Putamen (tissue), 1 donor: ENCODE data around the gene CENPX.

ENCODE experiments used
- DNase-seq: peaks from one replicate; pipeline ENCODE4 v3.0.0-alpha.2; 2016; ENCODE audit warnings: low spot score

The CENPX gene

DNA sequence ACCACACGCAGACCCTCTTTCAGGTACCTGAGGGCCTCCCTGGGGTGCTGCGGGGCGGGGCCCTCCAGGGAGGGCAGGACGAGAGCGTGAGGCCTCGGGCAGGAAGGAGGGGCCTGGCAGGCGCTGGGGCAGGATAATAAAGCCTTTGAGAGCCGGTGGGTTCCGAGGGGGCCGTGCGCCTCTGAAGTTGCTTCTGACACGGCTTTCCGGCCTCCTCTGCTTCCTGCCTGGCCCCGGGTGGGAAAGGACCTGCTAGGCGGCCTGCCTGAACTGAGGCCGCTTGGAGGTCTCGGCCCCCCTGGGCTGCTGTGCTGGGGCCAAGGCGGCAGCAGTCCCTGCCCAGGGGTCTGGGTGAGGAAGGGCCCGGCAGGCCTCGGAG lies 10.4 kb downstream of the CENPX start:
- DNase-seq = no peak

DNA sequence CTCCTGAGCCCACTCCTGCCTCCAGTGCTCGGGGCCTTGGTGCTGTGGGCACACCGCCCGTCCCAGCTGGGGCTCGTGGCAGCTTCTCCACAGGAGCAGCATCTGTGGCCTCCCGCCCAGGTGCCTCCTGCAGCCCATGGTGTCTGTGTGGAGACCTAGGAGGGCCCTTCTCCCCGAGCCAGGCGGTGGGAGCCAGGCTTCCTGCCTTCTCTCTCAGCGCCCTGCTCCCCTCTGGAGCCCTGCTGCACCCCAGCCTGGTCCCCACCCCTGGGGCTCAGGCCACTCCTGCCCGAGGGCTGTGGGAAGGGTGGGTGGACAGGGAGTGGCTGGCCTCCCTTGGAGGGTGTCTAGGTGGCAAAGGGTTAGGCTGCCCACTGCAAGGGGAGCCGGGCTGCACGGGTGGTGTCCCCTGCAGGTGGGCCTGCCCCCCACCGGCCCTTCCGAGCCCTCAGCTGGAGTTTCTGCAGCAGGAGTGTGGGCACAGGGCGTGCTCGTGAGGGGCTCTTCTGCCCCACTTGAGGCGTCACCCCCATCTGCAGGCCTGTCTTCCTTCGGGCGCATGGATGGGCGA lies 11.0 kb downstream of the CENPX start:
- DNase-seq = no peak

DNA sequence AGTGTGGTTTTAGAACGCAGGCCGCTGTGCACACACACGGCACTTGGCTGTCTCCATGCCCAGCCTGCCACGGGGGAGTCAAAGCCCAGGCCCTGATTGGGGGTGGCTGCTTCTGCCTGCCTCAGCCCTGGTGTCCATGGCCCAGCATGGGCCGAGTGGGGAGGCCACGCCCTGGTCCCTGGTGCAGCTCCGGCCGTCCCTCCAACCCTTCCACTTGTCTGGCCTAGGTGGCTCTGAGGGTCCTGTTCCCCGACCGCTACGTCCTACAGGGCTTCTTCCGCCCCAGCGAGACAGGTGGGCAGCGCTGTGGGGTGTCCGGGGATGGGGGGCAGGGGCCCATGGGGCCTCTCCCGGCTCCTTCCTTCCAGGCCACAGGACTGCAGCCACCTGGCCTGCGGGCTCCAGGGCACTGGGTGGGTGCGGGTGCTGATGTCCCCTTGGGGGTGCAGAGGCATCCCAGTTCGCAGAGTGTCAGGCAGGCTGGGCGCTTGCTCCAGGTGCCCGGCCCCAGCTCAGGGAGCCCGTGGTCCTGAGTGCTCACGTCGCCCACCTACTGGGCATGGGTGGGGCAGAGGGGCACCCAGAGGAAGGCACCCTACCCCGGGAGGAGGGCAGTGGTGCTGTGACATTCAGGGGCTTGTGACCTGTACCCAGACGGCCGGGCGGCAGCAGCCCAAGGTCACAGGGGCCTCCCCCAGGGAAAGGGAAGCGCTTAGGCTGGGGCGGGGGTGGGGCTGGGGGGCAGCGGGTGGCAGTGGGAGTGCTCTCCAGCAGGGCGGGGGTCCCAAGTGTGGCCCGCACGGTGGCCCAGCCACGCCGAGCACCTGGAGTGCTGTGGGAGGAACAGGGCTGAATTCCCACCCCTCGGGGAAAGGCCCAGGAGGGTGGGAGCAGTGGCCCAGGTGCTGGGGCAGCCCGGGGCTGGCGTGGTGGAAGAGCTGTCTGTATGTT lies 11.8 kb downstream of the CENPX start:
- no peak for DNase-seq

DNA sequence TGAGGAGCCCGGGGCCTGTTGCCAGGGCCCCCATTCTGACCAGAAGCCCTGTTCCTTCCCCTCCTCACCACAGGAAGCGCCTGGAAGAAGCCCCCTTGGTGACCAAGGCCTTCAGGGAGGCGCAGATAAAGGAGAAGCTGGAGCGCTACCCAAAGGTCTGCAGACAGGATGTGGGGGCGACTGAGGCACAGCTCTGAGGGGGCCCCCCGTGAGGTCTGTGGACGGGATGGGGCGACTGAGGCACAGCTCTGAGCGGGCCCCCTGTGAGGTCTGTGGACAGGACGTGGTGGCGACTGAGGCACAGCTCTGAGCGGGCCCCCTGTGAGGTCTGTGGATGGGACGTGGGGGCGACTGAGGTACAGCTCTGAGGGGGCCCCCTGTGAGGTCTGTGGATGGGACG lies 13.3 kb downstream of the CENPX start:
- DNase-seq = no peak

DNA sequence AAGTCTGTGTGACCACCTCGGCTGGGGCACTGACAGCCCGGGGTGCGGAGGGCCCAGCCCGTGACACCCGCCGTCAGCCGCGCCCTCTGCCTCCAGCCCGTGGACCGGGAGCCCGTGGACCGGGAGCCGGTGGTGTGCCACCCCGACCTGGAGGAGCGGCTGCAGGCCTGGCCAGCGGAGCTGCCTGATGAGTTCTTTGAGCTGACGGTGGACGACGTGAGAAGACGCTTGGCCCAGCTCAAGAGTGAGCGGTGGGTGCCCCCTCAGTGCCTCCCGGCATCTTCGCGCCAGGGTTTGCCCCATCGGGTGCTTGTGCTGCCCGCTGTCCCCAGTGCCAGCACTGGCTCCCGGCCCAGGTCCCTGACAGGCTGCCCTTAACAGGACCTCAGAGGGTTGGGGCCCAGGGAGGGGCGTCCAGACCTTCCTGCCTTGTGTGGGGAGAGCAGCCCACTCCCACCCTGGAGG lies 13.7 kb downstream of the CENPX start:
- no peak for DNase-seq

DNA sequence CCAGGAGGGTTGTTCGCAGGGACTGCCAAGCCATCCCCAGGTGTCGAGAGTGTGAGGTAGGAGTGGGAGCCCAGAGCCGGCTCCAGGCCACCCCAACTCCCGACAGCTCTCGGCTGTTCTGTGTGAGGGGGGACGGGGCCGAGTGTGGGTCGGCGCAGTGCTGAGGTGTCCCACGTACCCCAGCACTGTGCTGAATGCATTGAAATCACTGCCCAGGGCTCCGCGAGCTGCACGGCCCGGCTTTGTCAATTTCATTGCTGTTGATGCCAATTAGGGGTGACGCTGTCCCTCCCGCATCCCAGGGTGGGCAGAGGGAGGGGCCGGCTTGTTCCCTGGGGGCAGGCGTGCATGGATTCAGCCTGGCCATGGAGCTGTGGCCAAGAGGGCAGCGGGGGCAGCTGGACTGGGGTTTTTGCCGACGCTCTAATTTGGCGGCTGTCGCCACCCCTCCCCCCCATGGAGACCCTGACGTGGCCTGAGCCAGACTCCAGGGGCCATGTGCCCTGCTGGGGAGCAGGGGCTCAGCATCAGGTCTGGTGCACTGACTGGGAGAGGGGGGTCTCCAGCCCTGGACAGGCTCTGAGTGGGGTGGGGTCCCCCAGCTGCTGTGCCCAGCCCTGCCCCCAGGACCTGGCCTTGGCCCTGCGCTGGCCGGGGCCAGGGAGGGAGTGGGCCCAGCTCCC lies 14.3 kb downstream of the CENPX start:
- no peak for DNase-seq

DNA sequence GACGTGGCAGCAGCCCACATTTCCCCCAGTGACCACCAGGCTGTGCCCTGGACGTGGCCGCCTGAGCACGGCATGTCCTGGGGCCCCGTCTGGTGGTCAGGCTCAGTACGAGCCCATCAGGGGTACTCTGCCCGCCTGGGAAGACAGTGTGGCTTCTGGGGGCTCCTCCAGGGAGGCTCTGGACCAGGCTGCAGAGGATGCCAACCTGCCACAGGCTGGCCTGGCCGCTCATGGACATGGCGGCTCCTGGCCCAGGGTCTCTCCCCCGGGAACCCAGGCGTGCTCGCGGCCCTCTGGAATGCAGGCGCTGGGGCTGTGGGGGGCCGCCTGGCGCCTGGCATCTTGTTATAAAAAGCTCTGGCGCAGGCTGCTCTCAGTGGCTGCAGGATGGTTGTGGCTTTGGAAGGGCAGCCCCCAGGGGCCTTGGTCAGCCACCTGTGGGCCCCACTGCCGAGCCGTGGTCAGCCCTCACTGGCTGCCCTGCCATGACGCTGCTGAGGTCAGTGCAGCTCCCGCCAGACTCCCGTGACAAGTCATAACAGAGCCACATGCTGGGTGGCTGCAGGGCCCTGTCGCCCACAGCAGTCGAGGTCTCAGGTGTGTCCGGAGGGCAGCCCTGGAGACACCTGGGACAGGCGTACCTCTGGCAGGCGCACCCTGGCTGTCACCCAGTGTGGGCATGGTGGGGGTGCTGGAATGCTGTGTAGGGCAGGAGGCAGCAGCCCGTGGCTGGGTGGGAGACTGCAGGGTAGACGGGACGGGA lies 15.0 kb downstream of the CENPX start:
- DNase-seq = no peak

DNA sequence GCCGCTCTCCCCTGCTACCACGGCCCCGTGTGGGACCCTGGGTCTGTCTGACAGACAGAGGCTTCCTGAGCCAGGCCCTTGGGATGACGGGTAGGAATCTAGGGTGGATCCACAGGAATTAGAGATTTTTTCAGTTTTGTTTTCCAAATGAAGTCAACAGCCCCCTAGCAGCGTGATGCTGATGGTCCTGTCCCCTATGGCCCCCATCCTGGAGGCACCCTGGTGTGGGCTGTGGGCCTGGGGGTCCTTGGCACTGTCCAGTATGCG lies 15.5 kb downstream of the CENPX start:
- DNase-seq = no peak

DNA sequence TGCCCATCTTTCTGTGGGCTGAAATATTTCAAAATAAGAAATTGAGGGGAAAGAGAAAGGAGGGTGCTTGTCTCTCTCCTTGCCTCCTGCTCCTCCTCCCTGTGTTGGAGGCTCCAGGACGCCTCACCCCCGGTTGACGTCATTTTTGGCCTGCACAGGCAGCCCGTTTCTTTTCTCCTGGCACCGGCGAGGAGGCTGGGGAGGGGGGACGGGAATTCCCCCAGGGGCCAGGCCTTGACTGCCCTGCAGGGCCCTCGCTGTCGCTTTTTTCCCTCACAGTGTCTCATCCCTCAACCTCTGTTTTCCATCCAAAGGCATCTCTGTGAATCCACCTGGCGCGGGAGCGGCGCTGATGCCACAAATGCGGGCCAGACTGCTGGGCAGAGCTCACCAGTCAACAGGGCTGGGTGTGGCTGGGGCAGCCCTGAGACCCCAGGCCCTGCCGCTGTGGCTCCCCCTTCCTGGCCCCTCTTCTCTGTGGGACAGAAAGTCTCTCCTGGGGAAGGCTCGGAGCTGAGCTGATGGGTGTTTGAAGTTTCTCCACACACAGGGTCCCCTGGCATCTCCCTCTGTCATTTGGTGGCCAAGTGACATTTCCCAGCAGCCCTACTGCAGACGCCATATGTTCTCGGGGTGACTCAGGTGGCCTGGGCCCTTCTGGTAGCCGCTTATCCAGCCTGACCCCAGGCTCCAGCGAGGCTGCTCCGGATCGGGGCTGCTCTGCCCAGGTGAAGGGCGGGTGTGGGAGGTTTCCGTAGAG lies 16.0 kb downstream of the CENPX start:
- no peak for DNase-seq

DNA sequence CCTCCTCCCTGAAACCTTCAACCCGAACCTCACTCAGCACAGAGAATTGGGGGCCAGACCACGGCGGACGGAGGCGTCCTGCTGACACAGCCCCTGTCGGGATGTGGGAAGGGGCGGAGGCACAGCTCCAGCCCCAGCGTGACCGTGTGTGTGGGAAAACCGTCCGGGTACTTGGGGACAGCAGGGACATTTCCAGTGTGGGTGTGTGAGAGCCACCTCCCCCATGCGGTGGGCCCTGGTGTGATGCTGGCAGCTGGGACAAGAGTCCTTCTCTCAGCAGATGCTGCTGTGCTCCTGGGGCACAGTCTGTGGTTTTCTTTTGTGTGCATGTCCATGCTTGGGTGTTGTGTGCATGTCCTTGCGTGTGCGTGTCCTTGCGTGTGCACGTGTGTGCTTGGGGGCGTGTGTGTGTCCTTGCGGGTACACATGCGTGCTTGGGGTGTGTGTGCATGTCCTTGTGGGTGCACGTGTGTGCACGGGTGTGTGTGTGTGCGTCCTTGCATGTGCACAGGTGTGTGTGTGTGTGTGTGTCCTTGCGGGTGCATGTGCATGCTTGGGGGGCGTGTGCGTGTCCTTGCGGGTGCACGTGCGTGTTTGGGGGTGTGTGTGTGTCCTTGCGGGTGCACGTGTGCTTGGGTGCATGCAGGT lies 16.9 kb downstream of the CENPX start:
- DNase-seq = no peak

DNA sequence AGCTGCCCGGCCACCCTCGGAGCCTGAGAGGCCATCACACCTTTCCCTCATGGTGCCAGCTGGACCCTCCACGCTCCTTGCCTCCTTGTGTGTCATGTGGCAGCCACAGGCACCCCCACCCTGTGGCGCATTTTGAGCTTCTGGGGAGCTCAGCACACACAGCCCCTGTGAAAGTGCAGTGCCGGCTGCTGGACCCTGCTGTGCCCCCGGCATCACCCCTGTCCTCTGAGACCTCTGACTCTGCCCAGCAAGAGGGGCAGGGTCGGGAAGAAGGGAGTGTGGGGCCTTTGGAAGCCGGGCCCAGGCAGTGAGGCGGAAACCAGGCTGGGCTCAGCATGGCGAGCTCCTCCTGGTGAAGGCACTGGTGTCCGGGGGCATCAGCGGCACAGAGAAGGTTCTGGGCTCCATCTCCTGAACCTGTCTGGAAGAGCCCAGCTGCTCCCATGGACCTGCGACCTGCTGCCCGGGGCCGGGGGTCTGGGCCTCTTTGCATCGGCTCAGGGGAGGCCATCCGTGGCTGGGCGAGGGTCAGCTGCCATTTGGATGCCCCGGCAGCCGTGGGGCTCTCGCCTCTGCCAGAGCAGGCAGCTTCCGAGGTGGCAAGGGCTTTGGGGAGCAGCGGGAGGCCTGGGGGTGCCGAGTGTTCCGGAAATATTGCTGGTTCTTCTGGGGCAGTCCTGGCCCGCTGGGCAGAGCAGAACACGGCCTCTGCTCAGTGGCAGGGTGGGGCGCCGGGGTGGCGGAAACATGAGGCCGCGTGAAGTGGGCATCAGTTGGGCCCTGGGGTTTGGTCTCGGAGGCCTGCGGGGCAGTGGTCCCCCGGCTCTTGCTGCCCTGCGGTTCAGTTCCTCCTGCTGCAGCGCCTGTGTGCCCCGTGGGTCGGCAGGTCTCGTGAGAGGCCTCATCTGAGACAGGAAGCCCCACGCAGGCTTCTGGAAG lies 17.9 kb downstream of the CENPX start:
- no peak for DNase-seq

DNA sequence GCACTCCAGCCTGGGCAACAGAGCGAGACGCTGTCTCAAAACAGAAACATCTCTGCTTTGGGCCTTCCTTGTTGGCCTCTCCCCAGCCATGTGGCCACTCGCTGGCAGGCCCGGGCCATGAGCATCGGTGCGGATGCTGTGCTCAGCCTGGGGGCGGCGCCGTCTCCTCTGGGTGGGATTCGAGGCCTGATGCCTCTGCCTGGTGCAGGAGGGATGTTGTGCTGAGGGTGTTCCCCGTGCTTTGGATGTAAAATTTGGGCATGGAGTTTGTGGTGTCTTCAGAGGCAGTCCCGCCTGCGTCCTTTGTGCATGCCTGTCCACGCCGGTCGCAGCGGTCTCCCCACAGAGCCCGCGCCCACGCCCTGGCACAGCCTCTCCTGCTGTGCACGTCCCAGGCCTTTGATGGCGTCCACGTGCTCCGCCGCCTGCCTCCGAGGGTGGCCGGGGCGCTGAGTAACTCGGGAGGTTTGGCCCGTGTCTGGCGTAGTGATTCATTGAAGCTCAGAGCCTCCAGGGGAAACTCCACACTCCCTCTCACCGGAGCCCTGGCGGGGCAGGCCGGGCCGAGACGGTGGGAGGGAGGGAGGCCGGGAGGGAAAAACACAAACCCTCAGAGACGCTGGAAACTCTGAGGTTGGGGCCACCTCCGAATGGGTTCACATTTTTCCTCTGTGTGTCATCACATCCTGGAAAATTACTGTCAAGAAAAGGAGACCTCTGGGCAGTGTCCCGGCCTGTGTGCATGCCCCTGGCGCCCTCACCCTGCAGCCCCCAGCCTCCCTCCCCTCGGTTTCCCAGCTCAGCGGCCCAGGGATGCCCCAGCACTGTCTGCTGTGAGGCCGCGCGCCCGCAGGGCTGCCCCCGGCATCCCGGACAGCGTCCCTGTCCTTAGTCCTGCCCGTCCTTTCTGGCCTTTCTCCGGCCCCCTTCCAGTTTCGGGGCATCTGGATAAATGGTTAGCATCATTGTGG lies 19.0 kb downstream of the CENPX start:
- DNase-seq = no peak

DNA sequence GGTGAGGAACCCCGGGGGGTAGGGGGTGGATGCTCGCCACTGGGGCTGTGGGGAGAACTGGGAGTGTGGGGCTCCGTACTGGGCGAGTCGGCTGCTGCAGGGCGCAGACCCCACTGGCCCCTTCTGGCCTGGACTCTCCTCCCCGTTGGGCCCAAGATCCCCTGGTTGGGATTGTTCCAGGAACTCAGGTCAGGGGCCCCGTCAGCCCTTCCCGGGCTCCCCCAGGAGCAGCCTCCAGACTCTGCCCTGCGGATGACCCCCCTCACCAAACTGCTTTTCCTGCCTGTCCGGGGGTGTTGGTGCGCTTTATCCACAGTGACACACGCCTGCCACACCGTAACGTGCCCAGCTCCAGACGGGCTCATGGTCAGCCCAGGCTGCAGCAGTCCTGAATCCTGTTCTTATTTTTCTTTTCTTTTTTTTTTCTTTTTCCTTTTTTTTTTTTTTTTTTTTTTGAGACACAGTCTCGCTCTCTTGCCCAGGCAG lies 21.1 kb downstream of the CENPX start:
- DNase-seq = no peak

DNA sequence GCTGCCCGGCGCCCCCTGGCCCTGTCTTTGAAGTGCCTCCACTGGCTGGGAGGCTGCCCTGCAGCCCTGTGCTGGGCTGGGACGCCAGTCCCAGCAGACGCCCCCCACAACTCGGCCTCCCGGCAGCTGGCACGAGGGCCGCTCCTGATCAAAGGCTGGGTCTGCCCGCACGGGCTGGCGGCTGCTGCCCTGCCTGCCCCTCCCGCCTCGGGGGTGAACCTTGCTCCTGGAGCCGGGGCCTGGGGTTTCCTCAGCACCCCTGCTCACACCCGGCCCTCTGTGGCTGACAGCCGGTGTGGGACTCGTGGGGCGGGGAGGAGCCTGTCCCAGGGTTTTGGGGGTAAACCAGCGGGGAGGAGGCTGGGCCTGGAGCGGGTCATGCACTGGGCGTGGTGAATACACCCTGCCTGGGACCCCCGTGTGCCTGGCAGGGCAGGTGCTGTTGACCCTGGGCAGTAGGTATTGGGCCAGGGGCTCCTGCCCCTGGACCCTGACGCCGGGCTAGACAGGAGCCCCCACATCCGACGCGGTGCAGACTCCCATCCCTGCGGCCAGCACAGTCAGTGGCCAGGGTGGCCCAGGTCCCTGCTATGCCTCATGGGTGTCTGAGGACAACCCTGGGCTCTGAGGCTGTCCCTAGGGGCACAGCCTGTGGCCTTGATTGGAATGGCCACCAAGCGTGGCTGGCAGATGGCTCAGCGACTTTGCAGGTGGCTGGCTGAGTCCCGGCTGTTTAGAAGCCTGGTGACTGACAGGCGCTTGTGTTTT lies 21.7 kb downstream of the CENPX start:
- no peak for DNase-seq

DNA sequence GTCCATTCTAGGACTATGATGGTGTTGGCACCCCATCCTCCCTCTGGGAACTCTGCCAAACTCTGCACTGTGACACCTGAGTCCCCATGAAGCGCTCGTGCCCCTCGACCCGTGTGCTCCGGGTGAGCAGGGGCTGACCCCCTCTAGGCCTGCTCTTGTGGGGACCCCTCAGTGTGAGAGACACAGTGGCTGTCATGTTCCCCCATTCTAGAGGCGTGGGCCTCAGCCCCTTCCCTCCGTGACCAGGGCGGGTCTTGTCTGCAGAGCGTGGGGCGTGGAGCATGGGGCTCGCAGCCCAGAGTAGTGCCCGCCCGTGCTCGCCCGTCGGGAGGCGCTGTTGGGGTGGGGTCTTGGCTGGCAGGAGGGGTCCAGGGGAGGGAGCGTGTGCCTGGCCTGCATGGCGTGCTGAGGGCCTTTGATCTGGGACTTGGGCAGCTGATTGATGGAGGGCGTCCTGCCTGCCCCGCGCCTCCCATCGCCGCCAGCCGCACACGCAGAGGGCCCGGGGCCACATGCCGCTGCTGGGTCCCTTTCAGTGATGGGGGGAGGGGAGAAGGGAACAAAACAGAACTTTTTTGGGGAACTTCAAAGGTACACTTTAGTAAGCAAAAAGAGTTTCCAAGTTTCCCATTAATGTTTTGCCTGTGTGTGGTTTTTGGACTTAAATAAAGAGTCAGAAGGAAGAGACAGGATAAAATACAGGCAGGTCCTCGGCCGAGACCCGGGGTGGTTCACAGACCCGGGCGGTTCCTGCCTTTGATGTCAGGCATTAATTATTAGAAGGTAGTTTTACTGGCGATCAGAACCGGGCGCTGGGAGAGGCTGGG lies 22.5 kb downstream of the CENPX start:
- no peak for DNase-seq

DNA sequence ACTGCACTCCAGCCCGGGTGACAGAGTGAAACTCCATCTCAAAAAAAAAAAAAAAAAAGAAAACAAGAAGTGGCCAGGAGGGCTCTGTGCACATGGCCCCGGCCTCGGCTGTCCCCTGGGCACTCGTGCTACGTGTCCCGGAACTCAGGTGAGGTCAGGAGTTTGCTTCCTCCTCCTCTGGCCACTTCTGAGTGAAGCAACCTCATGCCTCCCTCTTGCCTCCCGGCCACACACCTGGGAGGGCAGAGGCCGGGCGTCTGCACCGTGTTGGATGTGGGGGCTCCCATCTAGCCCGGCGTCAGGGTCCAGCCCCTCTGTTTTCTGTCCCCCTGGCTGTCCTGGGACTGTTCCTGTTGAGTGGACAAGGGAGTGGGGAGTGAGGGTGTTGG lies 23.1 kb downstream of the CENPX start:
- DNase-seq = no peak
